Liver (tissue), 9 donors: ENCODE results near the gene AMBRA1. TPM values are rescaled to one million over a fixed set of nuclear protein-coding genes. Genes with fewer than 3 reads are reported as not detected.

ENCODE experiments used
- DNase-seq: peaks from one replicate; pipeline ENCODE4 v3.0.0-alpha.2; 2017; ENCODE audit warnings: low spot score
- H3K27ac ChIP-seq, 2 donors: one replicate each; pipeline ENCODE4 v1.7.0; 2013; ENCODE audit warnings: inconsistent platforms in 2 of 2, low read length in 2 of 2, control low read depth in 1 of 2, low read depth in 1 of 2, mild to moderate bottlenecking in 1 of 2
- H3K27me3 ChIP-seq, 4 donors: one replicate each; pipeline versions ENCODE4 v1.6.1 to v1.7.0; 2013; ENCODE audit warnings: low read length in 3 of 4, inconsistent platforms in 1 of 4, mild to moderate bottlenecking in 1 of 4, moderate library complexity in 1 of 4; ENCODE audit not compliant: control insufficient read depth in 4 of 4, insufficient read depth in 4 of 4
- H3K36me3 ChIP-seq, 4 donors: one replicate each; pipeline versions ENCODE4 v1.6.1 to v1.7.0; 2013; ENCODE audit warnings: low read length in 3 of 4, mild to moderate bottlenecking in 3 of 4, low read depth in 1 of 4, moderate library complexity in 1 of 4; ENCODE audit not compliant: control insufficient read depth in 4 of 4, insufficient read depth in 3 of 4
- H3K4me1 ChIP-seq, 4 donors: one replicate each; pipeline versions ENCODE4 v1.6.1 to v1.7.0; 2013; ENCODE audit warnings: low read length in 3 of 4, mild to moderate bottlenecking in 3 of 4, moderate library complexity in 1 of 4; ENCODE audit not compliant: control insufficient read depth in 4 of 4, insufficient read depth in 4 of 4
- H3K4me3 ChIP-seq, 3 donors: one replicate each; pipeline versions ENCODE4 v1.6.1 to v1.7.0; 2013; ENCODE audit warnings: low read length in 3 of 3, control low read depth in 1 of 3, low read depth in 1 of 3, mild to moderate bottlenecking in 1 of 3
- H3K9ac ChIP-seq, 2 donors: one replicate each; pipeline ENCODE4 v1.7.0; 2013; ENCODE audit warnings: low read length in 2 of 2, mild to moderate bottlenecking in 2 of 2, moderate library complexity in 2 of 2, control low read depth in 1 of 2, low read depth in 1 of 2
- H3K9me3 ChIP-seq, 4 donors: one replicate each; pipeline versions ENCODE4 v1.6.1 to v1.7.0; 2013; ENCODE audit warnings: low read length in 3 of 4; ENCODE audit not compliant: control insufficient read depth in 4 of 4
- EGR1 ChIP-seq, 2 donors: IDR thresholded peaks; 2 replicates each; pipeline ENCODE4 v1.6.1; 2016 to 2018; ENCODE audit warnings: antibody characterized with exemption in 2 of 2, low read depth in 2 of 2
- FOXA2 ChIP-seq: IDR thresholded peaks from 2 replicates; pipeline ENCODE4 v1.6.1; 2016; ENCODE audit warnings: antibody characterized with exemption
- GABPA ChIP-seq, 2 donors: IDR thresholded peaks in 1 of 2; conservative IDR thresholded peaks in 1 of 2; 2 replicates each; pipeline ENCODE4 v1.6.1; 2016; ENCODE audit warnings: antibody characterized with exemption in 2 of 2, mild to moderate bottlenecking in 1 of 2, moderate library complexity in 1 of 2
- HNF4A ChIP-seq, 2 donors: conservative IDR thresholded peaks; 2 replicates each; pipeline ENCODE4 v1.6.1; 2016; ENCODE audit warnings: antibody characterized with exemption in 2 of 2, mild to moderate bottlenecking in 2 of 2
- HNF4G ChIP-seq: IDR thresholded peaks from 2 replicates; pipeline ENCODE4 v1.6.1; 2016; ENCODE audit warnings: antibody characterized with exemption
- JUND ChIP-seq, 2 donors: IDR thresholded peaks; 2 replicates each; pipeline ENCODE4 v1.6.1; 2016; ENCODE audit warnings: antibody characterized with exemption in 2 of 2
- MAX ChIP-seq: IDR thresholded peaks from 2 replicates; pipeline ENCODE4 v1.6.1; 2016; ENCODE audit warnings: antibody characterized with exemption
- NR2F2 ChIP-seq: IDR thresholded peaks from 2 replicates; pipeline ENCODE4 v1.6.1; 2016; ENCODE audit warnings: antibody characterized with exemption
- RAD21 ChIP-seq, 2 donors: IDR thresholded peaks; 2 replicates each; pipeline ENCODE4 v1.6.1; 2016; ENCODE audit warnings: antibody characterized with exemption in 2 of 2, mild to moderate bottlenecking in 2 of 2
- REST ChIP-seq: IDR thresholded peaks from 2 replicates; pipeline ENCODE4 v1.6.1; 2016; ENCODE audit warnings: antibody characterized with exemption, mild to moderate bottlenecking
- RXRA ChIP-seq, 2 donors: IDR thresholded peaks; 2 replicates each; pipeline ENCODE4 v1.6.1; 2017 to 2018; ENCODE audit warnings: antibody characterized with exemption in 2 of 2, mild to moderate bottlenecking in 1 of 2
- TAF1 ChIP-seq: conservative IDR thresholded peaks from 2 replicates; pipeline ENCODE4 v1.6.1; 2016; ENCODE audit warnings: antibody characterized with exemption, mild to moderate bottlenecking
- YY1 ChIP-seq: IDR thresholded peaks from 2 replicates; pipeline ENCODE4 v1.6.1; 2016; ENCODE audit warnings: antibody characterized with exemption, mild to moderate bottlenecking
- ZBTB33 ChIP-seq: IDR thresholded peaks from 2 replicates; pipeline ENCODE4 v1.6.1; 2016; ENCODE audit warnings: antibody characterized with exemption
- WGBS: extraction: QIAGEN DNeasy Blood & Tissue Kit; methylation state at CpG from one replicate; pipeline ENCODE4 v1.1.7; 2013; 5-methylcytosine and 5-hydroxymethylcytosine counted together
- polyA plus RNA-seq, 2 donors: library from polyadenylated mRNA; stranded (reverse) in 1 of 2; unstranded in 1 of 2; fragments of 200-250 nt in 1 of 2; fragments of >200 nt in 1 of 2; fragmentation: Nextera tagmentation in 1 of 2; extraction: Ambion mirVana in 1 of 2; gene quantifications; one replicate each; pipeline versions ENCODE4 v1.2.1 to v1.2.3, GENCODE V29; 2013 to 2015
- total RNA-seq, 2 donors: library from RNA; depleted of rRNA; stranded (reverse); fragments of >200 nt; gene quantifications; one replicate each; pipeline ENCODE4 v1.2.3, GENCODE V29; 2014
- TF ChIP-seq, protein P1 (sequence below): fragments of 150-350 bp; IDR thresholded peaks from 2 replicates; pipeline ENCODE4 v1.5.1; 2017; ENCODE audit warnings: improper control_type of control experiment, low read depth, low read length; ENCODE audit not compliant: missing input control
- donor health status: healthy.
- donor health status: healthy.
- donor health status: healthy.
- donor health status: healthy.
- donor health status: healthy.

The AMBRA1 gene
- total and polyA plus RNA-seq, 4 donors, result 3.7 to 25.7 (median 15.1) TPM

DNA sequence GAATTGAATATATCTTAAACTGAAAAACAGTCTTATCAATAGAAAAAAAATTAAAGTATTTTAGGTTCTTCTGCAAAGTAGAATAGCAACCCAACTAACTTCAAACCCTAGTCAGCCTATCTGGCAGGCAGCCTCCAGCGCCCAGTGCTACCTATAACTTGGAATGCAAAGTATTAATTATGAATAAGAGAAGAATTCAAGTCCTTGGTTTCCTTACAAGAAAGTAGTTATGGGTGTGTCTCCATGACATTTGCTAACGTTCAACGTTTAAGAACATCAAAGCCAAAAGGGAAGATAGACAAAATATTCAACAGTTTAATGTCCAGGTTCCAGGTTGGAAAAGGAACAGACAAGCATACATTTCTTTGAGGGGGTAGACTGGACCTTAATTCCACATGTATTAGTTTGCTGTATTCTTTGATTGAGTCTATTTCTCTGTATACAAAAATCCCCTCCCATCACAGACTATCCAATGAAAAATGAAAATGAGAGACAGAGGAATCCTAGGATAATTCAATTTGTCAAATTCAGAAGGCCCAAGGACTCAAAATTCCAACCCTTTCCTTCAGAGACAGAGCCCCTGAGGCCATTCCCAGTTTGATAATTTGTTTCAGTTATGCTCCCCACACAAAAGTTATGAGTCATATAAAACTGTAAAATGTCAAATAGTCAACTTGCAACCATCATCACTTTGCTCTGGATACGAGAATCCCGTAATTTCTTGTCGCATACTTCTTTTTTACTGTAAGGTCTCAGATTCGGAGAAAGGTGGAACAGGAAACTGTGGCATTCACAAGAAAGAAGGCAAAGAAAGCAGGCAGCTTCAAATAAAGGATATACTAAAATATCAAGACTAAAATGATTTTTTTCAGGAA, 118.5 kb downstream of the AMBRA1 start (continued):
- TF ChIP-seq ZBTB33 (no peak), MAX (no peak), RXRA (IDR thresholded peaks at IDR 0.05) (no peak), YY1 (no peak), HNF4G (no peak), FOXA2 (no peak), GABPA (IDR thresholded peaks at IDR 0.05 in 1 of 2, conservative IDR thresholded peaks at IDR 0.05 in 1 of 2) (no peak), JUND (IDR thresholded peaks at IDR 0.05) (no peak), TAF1 (no peak), EGR1 (IDR thresholded peaks at IDR 0.05; ENCODE audit: low read depth in 2 of 2) (no peak)

DNA sequence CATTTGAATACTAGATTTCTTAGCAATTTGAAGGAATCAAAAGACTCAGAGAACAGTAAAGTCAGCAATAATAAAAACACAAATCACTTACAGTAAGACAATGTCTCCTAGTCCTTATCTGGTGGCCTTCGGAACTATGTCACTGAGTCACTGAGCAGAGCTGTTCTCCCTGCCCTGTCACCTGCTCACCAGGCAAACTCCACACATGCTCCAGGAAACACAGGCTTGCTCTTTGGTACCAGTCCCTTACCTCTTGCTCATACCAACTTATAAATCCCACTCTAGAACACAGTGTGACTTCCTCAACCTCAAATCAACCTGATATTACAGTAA, 121.2 kb downstream of the AMBRA1 start:
- Histone ChIP-seq H3K36me3 (peaks cover 0 to 1% (median 0%) of the 10 kb centered on the region in 4 donors), H3K9me3 (no peaks in the 10 kb centered on the region), H3K4me3 (no peak overlapping the region), H3K9ac (no peak overlapping the region), H3K4me1 (peaks cover 0 to 3% (median 0%) of the 10 kb centered on the region in 4 donors), H3K27ac (no peak overlapping the region), H3K27me3 (no peaks in the 10 kb centered on the region)
- no peak for DNase-seq
- TF ChIP-seq NR2F2, result no peak
- TF ChIP-seq FOXA2, result no peak
- no peak for TF ChIP-seq GABPA (IDR thresholded peaks at IDR 0.05 in 1 of 2, conservative IDR thresholded peaks at IDR 0.05 in 1 of 2)
- 86% methylated on average over 1 of the region's 1 CpG for WGBS

DNA sequence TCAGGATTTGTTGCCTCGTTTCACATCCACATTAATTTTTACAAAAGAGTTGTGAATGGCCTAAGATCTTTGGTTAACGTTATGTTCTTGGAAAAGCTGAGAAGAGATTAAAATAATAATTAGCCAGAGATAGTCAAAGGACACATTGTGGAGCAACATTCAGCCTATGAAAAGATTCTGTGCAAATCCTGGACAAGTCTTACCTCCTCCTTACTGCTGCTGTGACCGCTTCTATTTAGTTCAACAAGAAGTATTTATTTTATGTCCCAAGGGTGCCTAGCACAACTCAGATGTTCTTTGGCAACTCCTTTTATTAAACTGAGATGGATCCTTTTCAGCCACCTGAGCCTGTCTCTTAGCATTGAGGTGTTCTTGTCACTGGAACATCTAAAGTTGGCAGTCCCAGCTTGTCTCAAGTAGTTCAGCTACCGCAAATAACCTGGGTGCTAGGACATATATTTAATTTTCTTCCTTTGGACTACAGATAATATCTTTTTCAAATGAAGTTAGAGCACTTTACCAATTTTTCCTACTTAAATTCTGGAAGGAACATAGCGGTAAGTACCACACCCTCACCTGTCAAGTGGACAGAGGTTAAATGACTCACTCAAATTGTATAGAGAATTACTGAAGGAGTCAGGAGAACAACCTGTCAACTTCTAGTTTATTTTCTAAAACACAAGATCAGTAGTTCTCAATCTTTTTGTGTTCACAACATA, 121.7 kb downstream of the AMBRA1 start:
- Histone ChIP-seq H3K27me3 (no peaks in the 10 kb centered on the region), H3K9ac (no peak overlapping the region), H3K27ac (no peak overlapping the region), H3K4me1 (peaks cover 0 to 3% (median 0%) of the 10 kb centered on the region in 4 donors), H3K9me3 (no peaks in the 10 kb centered on the region), H3K36me3 (peaks cover 0 to 3% (median 0%) of the 10 kb centered on the region in 4 donors), H3K4me3 (no peak overlapping the region)
- 86% methylated on average over 5 of the region's 5 CpGs for WGBS
- TF ChIP-seq MAX, result no peak
- TF ChIP-seq RXRA (IDR thresholded peaks at IDR 0.05), result no peak
- no peak for TF ChIP-seq REST
- no peak for TF ChIP-seq EGR1 (IDR thresholded peaks at IDR 0.05; ENCODE audit: low read depth in 2 of 2)
- no peak for TF ChIP-seq ZBTB33
- TF ChIP-seq, protein P1, sequence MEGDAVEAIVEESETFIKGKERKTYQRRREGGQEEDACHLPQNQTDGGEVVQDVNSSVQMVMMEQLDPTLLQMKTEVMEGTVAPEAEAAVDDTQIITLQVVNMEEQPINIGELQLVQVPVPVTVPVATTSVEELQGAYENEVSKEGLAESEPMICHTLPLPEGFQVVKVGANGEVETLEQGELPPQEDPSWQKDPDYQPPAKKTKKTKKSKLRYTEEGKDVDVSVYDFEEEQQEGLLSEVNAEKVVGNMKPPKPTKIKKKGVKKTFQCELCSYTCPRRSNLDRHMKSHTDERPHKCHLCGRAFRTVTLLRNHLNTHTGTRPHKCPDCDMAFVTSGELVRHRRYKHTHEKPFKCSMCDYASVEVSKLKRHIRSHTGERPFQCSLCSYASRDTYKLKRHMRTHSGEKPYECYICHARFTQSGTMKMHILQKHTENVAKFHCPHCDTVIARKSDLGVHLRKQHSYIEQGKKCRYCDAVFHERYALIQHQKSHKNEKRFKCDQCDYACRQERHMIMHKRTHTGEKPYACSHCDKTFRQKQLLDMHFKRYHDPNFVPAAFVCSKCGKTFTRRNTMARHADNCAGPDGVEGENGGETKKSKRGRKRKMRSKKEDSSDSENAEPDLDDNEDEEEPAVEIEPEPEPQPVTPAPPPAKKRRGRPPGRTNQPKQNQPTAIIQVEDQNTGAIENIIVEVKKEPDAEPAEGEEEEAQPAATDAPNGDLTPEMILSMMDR, result no peak
- no peak for TF ChIP-seq HNF4A (conservative IDR thresholded peaks at IDR 0.05)
- no peak for TF ChIP-seq GABPA (IDR thresholded peaks at IDR 0.05 in 1 of 2, conservative IDR thresholded peaks at IDR 0.05 in 1 of 2)
- no peak for TF ChIP-seq TAF1
- TF ChIP-seq HNF4G, result no peak
- no peak for TF ChIP-seq RAD21 (IDR thresholded peaks at IDR 0.05)
- DNase-seq, result no peak
